NCI-H82 treated with DMSO at 0.1 percent for 48 hours (cell line): ENCODE data around the gene LAYN.

Experiments used
- DNase-seq: peaks from one replicate; lab custom pipeline; 2025; ENCODE audit not compliant: unreplicated experiment; lab: John Stamatoyannopoulos, UW

LAYN gene

DNA sequence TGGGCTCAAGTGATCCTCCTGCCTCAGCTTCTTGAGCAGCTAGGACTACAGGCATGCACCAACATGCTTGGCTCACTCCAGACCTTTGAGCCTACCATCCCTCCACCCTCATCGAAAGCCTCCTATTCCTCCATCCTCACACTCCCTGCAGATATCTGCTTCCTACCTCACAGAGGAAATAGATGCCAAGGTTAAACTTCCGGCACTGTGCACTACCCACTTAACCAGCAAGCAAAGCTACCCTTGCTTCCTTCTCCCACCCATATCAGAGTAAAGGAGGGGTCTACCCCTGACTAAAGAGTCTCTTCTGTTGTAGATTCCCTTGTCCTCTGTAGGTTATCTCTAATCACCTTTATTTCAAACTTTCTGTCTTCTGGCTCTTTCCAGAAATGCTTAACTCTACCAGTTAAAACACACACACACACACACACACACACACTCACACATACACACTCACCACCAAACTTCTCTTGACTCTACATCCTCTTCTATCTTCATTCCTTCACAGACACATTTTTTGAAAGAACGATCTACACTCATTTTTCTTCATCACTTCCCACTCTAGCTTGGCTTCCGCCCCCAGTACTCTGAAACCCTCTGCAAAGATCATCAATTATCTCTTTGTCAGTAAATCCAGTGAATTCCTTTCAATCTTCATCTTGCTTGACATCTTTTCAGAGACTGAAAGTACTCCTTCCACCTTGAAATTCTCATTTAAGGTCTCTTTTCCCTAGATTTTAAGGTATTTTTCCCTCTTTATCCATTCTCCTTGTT is 50.9 kb downstream of the LAYN start:
- no peak for DNase-seq

DNA sequence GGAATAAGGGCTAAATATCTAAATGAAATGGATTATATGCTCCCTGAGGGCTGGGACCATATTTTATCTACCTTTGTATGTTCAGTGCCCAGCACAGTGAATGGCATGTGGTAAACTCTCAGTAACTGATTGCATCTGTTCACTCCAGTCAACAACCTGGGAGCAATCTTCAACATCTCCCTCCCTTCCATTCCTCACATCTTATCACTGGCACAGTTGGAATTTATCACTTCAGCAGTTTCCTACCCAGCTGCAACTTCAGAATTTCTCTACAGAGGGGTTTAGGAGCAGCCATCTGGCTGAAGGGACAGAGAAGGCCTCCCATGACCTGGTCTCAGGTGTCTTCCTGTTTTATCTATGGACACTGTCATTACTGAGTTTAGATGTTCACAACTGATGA is 52.0 kb downstream of the LAYN start:
- no peak for DNase-seq

DNA sequence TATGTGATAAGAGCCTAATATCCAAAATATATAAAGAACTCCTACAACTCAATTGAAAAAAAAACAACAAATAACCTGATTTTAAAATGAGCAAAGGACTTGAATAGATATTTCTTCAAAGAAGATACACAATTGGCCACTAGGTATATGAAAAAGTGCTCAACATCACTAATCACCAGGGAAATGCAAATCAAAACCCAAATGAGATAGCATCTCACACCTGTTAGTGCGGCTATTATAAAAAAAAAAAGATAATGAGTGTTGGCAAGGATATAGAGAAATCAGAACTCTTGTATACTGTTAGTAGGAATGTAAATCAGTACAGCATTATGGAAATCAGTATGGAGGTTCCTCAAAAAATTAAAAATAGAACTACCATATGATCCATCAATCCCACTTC is 55.8 kb downstream of the LAYN start:
- no peak for DNase-seq

DNA sequence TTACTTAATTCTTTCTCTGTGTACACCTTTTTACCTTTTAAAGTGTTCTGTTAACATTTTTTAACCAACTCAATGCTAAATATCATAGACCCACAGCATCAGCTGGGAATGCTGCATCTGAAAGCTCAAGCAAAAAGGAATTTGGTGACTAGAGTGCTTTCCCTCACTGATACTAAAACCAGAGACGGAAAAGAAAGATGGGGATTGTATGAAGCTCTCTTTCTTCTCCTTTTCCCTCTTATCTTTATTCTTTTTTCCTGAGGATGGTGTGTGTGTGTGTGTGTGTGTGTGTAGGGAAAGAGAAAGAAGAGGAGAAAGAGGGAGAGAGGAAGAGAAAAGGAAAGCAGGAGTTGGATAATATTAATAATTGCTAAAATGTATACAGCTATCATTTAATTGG is 57.6 kb downstream of the LAYN start:
- DNase-seq = no peak

DNA sequence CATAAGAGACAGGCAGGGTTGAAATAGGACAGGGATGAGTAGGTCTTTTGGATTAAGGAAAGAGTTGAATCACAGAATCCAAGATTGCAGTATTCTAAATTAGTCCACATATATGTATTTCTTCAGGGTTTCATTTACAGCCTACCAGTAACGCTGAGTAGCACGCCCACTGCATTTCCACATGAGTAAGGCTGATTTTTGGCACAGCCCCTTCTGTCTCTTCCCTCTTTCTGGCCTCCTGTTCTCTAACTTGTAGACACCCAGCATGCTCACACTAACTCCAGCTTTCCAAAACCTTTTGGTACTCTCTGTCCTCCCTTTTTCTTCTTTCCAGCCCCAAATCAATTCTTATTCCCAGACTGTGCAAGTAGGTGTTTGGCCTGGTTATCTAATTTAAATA is 58.0 kb downstream of the LAYN start:
- no peak for DNase-seq

DNA sequence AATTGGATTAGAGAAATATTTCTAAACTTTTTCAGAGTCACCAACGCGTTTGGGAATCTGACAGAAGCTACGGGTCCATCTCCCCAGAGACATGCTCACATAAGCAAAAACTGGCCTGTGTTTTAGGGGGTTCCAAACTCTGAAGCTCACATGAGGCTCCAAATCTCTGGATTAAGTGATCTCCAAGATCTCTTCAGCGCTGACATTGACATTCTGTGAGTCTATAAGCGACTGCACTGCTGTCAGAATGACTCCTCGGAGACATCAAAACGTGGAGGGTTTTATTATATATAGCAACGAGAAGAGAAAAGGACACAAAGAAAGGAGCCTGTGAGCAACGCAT is 61.1 kb downstream of the LAYN start:
- no peak for DNase-seq

DNA sequence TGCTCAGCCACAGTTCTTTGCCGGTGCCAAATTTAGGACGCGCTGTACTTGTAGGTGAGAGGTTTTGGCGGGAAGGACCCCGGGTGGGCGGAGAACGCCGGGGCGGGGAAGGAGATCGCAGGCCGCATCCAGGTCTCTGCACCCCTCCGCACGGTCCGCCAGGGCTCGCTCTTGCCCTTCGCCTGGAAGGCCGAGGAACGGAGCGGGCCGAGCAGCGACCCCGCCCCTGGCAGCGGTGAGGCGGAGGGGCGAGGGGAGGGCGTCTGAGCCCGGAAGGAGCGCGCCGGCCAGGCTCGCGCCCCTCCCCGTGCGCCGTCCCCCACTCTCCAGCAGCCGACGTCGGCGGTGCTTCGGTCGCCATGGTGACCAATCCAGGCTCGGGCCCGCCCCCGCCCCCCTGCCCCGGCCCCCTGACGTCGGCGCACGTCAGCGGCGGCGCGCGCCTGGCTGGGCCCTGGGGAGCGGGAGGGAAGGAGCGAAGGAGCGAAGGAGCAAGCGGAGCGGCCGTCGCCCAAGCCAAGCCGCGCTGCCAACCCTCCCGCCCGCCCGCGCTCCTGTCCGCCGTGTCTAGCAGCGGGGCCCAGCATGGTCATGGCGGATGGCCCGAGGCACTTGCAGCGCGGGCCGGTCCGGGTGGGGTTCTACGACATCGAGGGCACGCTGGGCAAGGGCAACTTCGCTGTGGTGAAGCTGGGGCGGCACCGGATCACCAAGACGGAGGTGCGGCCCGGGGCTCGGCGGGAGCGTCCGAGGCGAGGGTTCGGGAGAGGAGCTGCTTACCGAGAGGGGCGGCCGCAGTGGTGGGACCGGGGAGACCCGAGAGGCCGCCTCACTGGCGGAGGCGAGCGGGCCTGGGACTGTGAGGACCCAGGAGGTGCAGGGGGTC is 61.7 kb downstream of the LAYN start, which contains the start of gene SIK2:
Gene SIK2 (plus strand): TSS at position 471 of the 886 bp plus-strand sequence. CDS start 115 bp downstream, at position 586.
- DNase-seq = peak; percentile 85

DNA sequence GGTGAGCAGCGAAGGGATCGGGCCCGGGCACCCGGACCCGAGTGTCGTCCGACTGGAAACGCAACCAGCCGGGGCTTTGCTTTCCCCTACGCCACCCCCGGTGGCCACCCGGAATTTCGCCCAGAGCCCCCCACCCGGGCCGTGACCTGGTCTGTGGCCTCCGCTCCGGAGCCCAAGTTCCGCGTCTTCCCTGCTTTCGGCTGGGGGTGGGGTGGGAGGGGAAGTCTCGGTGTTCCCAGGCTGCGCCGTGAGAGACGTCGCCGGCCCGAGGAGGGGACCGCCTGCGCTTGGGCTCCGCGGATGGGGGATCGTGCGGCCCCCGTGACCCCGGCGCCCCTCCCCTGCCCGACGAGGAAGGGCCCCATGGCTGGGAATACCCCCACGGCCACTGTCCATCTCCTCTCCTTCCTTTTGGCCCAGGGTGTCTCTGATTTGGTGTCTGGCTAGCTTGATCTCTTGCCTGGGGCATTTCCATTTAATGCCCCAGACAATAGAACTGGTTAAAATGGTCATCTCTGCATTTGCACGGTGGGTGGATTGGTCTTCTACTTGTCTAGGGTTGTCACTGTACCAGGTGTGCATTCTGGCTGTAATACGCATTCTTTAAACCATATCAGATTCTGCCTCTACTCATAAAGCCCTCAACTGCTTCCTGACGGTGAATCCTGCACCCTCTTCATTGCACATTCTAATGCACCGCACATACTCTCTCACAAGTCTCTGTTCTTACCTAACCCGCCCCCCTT is 62.5 kb downstream of the LAYN start:
- no peak for DNase-seq

DNA sequence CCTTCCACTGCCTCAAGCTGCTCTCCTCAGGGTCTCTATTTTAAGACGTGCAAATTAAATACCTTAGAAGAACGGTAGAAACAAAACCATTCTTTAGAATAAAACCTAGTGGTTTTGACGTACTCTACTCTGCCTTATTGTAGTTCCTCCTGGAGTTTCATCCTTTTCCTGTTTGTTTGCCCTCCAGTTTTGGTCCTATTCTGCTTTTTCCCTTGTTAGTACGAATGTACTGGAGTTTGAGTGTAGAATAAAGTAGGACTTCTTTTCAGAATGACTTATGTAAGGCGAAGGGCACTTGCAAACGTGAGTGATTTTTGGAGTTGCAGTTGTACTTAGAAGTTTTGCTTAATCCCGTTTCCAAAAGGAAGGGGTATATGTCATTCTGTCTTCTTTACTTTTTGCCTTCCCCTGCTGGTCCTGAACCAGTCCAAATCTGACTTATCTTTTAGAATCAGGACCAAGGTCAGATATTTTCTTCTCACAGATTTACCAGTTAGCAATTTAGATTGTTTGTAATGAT is 63.2 kb downstream of the LAYN start:
- no peak for DNase-seq

DNA sequence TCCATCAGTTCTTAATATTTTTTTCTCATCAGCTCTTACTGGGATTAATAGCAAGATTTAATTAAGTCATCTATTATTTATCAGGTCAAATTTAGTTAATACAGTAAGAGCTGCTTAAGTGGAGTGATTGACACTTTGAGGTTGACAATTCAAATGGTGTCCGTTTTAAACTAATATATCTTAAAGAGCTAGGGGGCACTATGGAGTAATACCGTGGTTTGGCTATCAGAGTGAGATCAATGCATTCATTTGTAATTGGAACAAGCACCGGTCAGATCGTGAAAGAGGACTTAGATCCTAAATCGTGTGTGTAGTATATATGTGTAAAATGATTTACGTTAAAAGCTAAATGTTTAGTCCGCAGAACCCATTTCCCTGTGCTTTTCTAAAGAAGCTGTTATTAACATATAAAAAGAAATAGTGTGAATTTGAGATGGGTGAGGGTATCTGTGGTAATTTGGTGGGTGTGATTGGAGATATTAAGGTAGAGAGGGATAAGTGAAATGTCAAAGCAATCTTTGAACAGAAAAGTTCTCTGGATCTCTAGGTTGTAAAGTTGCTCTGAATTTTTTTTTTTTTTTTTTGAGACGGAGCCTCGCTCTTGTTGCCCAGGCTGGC is 64.0 kb downstream of the LAYN start:
- peak; percentile 68 for DNase-seq

DNA sequence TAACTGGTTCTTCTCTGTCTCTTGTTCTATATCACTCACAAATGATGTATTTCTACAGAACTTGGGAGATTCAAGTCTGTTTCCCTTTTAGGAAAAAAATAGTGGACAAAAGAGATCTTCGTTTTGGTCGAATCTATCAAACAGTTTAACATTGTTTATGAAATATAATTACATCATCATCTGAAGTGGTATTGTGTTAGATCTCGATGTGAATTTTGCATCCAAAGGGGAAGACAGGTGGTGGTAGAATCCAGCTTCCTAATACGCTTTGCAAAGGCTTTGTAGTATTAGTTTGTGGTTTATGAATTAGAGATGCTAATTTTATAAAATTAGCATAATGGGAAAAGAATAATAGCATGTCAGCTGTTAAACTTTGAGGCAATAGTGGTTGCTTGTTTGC is 65.2 kb downstream of the LAYN start:
- no peak for DNase-seq

DNA sequence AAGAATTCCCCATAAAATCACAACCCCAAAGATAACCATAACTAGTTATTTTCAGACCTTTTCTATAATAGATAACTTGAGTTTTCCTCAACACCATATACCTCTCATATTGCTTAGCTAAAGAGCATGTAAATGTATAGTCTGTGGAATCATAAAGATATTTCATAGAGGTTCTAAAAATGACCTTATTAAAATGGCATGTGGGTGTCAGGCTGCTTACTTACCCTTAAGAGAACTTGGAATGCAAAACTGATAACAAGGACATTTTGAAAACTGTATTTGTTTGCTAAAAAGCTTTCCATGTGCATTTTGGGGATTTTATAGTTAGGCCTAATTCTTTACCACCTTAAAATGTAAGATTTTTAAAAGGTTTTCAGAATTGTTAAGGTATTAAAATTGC is 66.5 kb downstream of the LAYN start:
- DNase-seq = no peak

DNA sequence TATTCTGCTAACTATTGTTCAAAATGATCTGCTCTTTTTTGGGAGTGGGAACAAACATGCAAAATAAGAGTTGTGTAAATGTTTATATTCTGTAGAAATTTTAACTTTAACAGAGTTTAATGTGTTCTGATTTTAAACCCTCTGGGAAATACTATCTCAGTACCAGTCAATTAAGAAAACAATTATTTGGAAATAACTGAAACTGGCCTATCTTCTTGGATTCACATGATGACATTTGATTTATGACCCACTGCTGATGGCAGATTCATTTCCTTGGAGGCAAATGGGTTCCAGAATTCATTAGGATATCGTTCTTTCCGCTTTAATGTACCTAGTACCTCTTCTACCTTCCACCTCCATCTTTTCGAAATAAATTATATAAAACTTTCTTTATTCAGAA is 67.2 kb downstream of the LAYN start:
- DNase-seq = no peak
